Mammary epithelial cell (primary cell): Measurements from ENCODE around the gene YTHDF1.

Experiments
- EZH2 ChIP-seq: IDR thresholded peaks from 2 replicates; pipeline ENCODE4 v1.6.1; 2012; ENCODE audit warnings: low read length, inconsistent platforms, borderline replicate concordance
- TF ChIP-seq, protein P1 (sequence below), 2 donors: IDR thresholded peaks in 1 of 2; conservative IDR thresholded peaks in 1 of 2; 2 replicates each; pipeline ENCODE4 v1.5.1; 2011 to 2012; ENCODE audit warnings: inconsistent platforms in 2 of 2, low read length in 2 of 2, mild to moderate bottlenecking in 2 of 2, control low read depth in 1 of 2, low read depth in 1 of 2; ENCODE audit not compliant: insufficient read depth in 1 of 2; ENCODE audit errors: extremely low read depth in 1 of 2

- no peak for TF ChIP-seq EZH2
- TF ChIP-seq, protein P1, sequence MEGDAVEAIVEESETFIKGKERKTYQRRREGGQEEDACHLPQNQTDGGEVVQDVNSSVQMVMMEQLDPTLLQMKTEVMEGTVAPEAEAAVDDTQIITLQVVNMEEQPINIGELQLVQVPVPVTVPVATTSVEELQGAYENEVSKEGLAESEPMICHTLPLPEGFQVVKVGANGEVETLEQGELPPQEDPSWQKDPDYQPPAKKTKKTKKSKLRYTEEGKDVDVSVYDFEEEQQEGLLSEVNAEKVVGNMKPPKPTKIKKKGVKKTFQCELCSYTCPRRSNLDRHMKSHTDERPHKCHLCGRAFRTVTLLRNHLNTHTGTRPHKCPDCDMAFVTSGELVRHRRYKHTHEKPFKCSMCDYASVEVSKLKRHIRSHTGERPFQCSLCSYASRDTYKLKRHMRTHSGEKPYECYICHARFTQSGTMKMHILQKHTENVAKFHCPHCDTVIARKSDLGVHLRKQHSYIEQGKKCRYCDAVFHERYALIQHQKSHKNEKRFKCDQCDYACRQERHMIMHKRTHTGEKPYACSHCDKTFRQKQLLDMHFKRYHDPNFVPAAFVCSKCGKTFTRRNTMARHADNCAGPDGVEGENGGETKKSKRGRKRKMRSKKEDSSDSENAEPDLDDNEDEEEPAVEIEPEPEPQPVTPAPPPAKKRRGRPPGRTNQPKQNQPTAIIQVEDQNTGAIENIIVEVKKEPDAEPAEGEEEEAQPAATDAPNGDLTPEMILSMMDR (conservative IDR thresholded peaks at IDR 0.05 in 1 of 2, IDR thresholded peaks at IDR 0.05 in 1 of 2; ENCODE audit: extremely low read depth in 1 of 2, insufficient read depth in 1 of 2, low read depth in 1 of 2, low read length in 2 of 2) = no peak
These were observed 41.0 kb upstream of the YTHDF1 start for GRCh38 chr20:63256954-63257353.
